GM12878 (cell line): ENCODE measurements around the gene RGS6. TPM values are rescaled to one million over a fixed set of nuclear protein-coding genes. Genes with fewer than 3 reads are reported as not detected.

ENCODE experiments used
- ATAC-seq: fragments of 200-7000 bp; cut with Tn5 transposase; 3 replicates; pipeline ENCODE4 v1.9.1; 2020; ENCODE audit warnings: mild to moderate bottlenecking, moderate library complexity
- BruUV-seq: library from RNA; stranded (reverse); fragments of 400-500 nt; replicated peaks from 2 replicates; lab custom pipeline; 2021; lab: Mats Ljungman, UMichigan
- CTCF ChIA-PET: fragments of 300-600 bp; sonication (Branson Sonifier 250); formaldehyde crosslinking; extraction: SDS; loops from one replicate; lab custom pipeline; 2021; ENCODE audit warnings: inconsistent platforms; lab: Yijun Ruan, JAX
- POLR2A ChIA-PET: fragments of 350-600 bp; formaldehyde crosslinking; extraction: SDS; loops from one replicate; lab custom pipeline; 2021; ENCODE audit warnings: inconsistent platforms; lab: Charles Lee
- RAD21 ChIA-PET: fragments of 300-600 bp; sonication (Branson Sonifier 250); formaldehyde crosslinking; loops from one replicate; lab custom pipeline; 2023; ENCODE audit warnings: antibody characterized with exemption; ENCODE audit not compliant: unreplicated experiment; lab: Charles Lee
- SMC1A ChIA-PET: fragments of 300-600 bp; sonication (Branson Sonifier 250); formaldehyde crosslinking; loops from one replicate; lab custom pipeline; 2023; ENCODE audit not compliant: unreplicated experiment, uncharacterized antibody; lab: Charles Lee
- DNase-seq: peaks from one replicate; pipeline ENCODE4 v3.0.0-alpha.2; 2011; ENCODE audit warnings: low read depth, low spot score
- FAIRE-seq: peaks from 3 replicates; lab custom pipeline; 2011; peaks lifted over from hg19 to GRCh38; lab: Jason Lieb, UNC
- H2AFZ ChIP-seq: 2 replicates; pipeline ENCODE4 v1.6.0; 2011; ENCODE audit warnings: low read depth, low read length, control low read depth; ENCODE audit not compliant: control insufficient read depth
- H3K27ac ChIP-seq: 2 replicates; pipeline ENCODE4 v1.5.1; 2011; ENCODE audit warnings: control low read depth; ENCODE audit not compliant: control insufficient read depth, insufficient read depth
- H3K27me3 ChIP-seq, 2 experiments: replicated peaks in 1 of 2; 2 replicates each; pipeline versions ENCODE4 v1.6.0 to v1.6.1; 2011; ENCODE audit warnings: low read length in 1 of 2; ENCODE audit not compliant: control insufficient read depth in 2 of 2, insufficient read depth in 2 of 2
- H3K36me3 ChIP-seq, 2 experiments: 2 replicates each; pipeline ENCODE4 v1.5.1; 2011; ENCODE audit warnings: low read length in 1 of 2; ENCODE audit not compliant: control insufficient read depth in 2 of 2, insufficient read depth in 2 of 2
- H3K4me1 ChIP-seq: 2 replicates; pipeline ENCODE4 v1.6.1; 2011; ENCODE audit warnings: mild to moderate bottlenecking, low read length, moderate library complexity, mixed read lengths; ENCODE audit not compliant: control insufficient read depth, insufficient read depth
- H3K4me2 ChIP-seq: 2 replicates; pipeline ENCODE4 v1.6.0; 2011; ENCODE audit warnings: control low read depth; ENCODE audit not compliant: control insufficient read depth, insufficient read depth
- H3K4me3 ChIP-seq: fragments of 200-600 bp; sonication (generic); 2 replicates; pipeline ENCODE4 v1.5.1; 2016
- H3K79me2 ChIP-seq: 2 replicates; pipeline ENCODE4 v1.6.0; 2011; ENCODE audit warnings: low read length; ENCODE audit not compliant: control insufficient read depth, insufficient read depth
- H3K9ac ChIP-seq: 2 replicates; pipeline ENCODE4 v1.8.0; 2011; ENCODE audit warnings: low read length, control low read depth, mixed read lengths; ENCODE audit not compliant: control insufficient read depth, insufficient read depth
- H3K9me3 ChIP-seq: replicated peaks from 3 replicates; pipeline ENCODE4 v1.5.1; 2011; ENCODE audit warnings: mild to moderate bottlenecking, low read length; ENCODE audit not compliant: control insufficient read depth, insufficient read depth
- H4K20me1 ChIP-seq: 2 replicates; pipeline ENCODE4 v1.6.0; 2011; ENCODE audit not compliant: control insufficient read depth, insufficient read depth
- ESRRA ChIP-seq: IDR thresholded peaks from 2 replicates; pipeline ENCODE4 v1.6.1; 2012; ENCODE audit warnings: mild to moderate bottlenecking, low read length, improper control_type of control experiment
- JUND ChIP-seq: IDR thresholded peaks from 2 replicates; pipeline ENCODE4 v1.6.1; 2012; ENCODE audit warnings: low read depth, mild to moderate bottlenecking, low read length, improper control_type of control experiment, moderate library complexity
- KAT2A ChIP-seq: conservative IDR thresholded peaks from 2 replicates; pipeline ENCODE4 v1.6.1; 2011; ENCODE audit warnings: low read depth, low read length; ENCODE audit not compliant: control insufficient read depth
- MAX ChIP-seq: IDR thresholded peaks from 2 replicates; pipeline ENCODE4 v1.6.1; 2012; ENCODE audit warnings: low read depth, low read length, improper control_type of control experiment
- MLLT1 ChIP-seq: fragments of 450-650 bp; IDR thresholded peaks from 2 replicates; pipeline ENCODE4 v1.6.1; 2016; ENCODE audit warnings: mild to moderate bottlenecking
- NBN ChIP-seq: fragments of 450-650 bp; IDR thresholded peaks from 2 replicates; pipeline ENCODE4 v1.6.1; 2016
- NFIC ChIP-seq: IDR thresholded peaks from 2 replicates; pipeline ENCODE4 v1.6.1; 2012; ENCODE audit warnings: low read depth, mild to moderate bottlenecking, inconsistent platforms, low read length, moderate library complexity
- POLR2AphosphoS5 ChIP-seq: IDR thresholded peaks from 2 replicates; pipeline ENCODE4 v1.6.1; 2011; ENCODE audit warnings: mild to moderate bottlenecking, low read length, inconsistent platforms
- RB1 ChIP-seq: fragments of 450-650 bp; formaldehyde crosslinking; IDR thresholded peaks from 2 replicates; pipeline ENCODE4 v1.6.1; 2017; ENCODE audit warnings: mild to moderate bottlenecking, borderline replicate concordance
- RBBP5 ChIP-seq: fragments of 200-600 bp; sonication (generic); conservative IDR thresholded peaks from 2 replicates; pipeline ENCODE4 v1.6.1; 2016
- SREBF1 ChIP-seq: IDR thresholded peaks from 2 replicates; pipeline ENCODE4 v1.6.1; 2012; ENCODE audit warnings: mild to moderate bottlenecking, low read length
- STAT3 ChIP-seq: IDR thresholded peaks from 2 replicates; pipeline ENCODE4 v1.6.1; 2011; ENCODE audit warnings: low read depth, low read length, improper control_type of control experiment
- SUZ12 ChIP-seq: fragments of 200-600 bp; sonication (generic); IDR thresholded peaks from one replicate; pipeline ENCODE4 v1.6.1; 2018; ENCODE audit warnings: antibody characterized with exemption, mild to moderate bottlenecking; ENCODE audit not compliant: unreplicated experiment
- TBL1XR1 ChIP-seq: IDR thresholded peaks from 2 replicates; pipeline ENCODE4 v1.6.1; 2012; ENCODE audit warnings: low read depth, low read length, improper control_type of control experiment
- YY1 ChIP-seq: IDR thresholded peaks from 2 replicates; pipeline ENCODE4 v1.6.1; 2011; ENCODE audit warnings: low read depth, mild to moderate bottlenecking, low read length
- ZBTB33 ChIP-seq: fragments of 450-650 bp; IDR thresholded peaks from 2 replicates; pipeline ENCODE4 v1.6.1; 2017; ENCODE audit warnings: mild to moderate bottlenecking
- ZNF384 ChIP-seq: IDR thresholded peaks from 2 replicates; pipeline ENCODE4 v1.6.1; 2012; ENCODE audit warnings: low read depth, mild to moderate bottlenecking, low read length, improper control_type of control experiment, borderline replicate concordance
- WGBS: methylation state at CpG from one replicate; pipeline ENCODE4 v1.1.6; 2016; ENCODE audit warnings: low lambda C conversion rate; ENCODE audit not compliant: insufficient replicate concordance, insufficient coverage; ENCODE audit errors: missing lambda C conversion rate; 5-methylcytosine and 5-hydroxymethylcytosine counted together
- in situ Hi-C: fragments of 300-500 bp; cut with MboI; formaldehyde crosslinking; loops from 9 replicates; pipeline ENCODE4 v1.14.3; 2018; ENCODE audit warnings: mixed read lengths
- intact Hi-C: fragments of 100-400 bp; cut with micrococcal nuclease; formaldehyde crosslinking; loops from one replicate; pipeline ENCODE4 v1.14.2; 2022; ENCODE audit not compliant: unreplicated experiment
- polyA plus RNA-seq, 11 experiments: library from polyadenylated mRNA; depleted of rRNA in 4 of 11; unstranded in 6 of 11; stranded (reverse) in 5 of 11; fragments of >200 nt; fragmentation: Nextera tagmentation in 4 of 11; fragmentation: Illumina TruSeq in 1 of 11; extraction: Ambion mirVana in 4 of 11; extraction: Trizol in 1 of 11; gene quantifications; 1 replicate in 1 of 11; 2 replicates in 10 of 11; pipeline versions ENCODE4 v1.2.1 to v1.2.3, GENCODE V29; 2011 to 2016; ENCODE audit warnings: inconsistent platforms in 2 of 11, missing spikeins in 2 of 11, low read depth in 1 of 11
- total RNA-seq, 4 experiments: library from RNA; depleted of rRNA in 3 of 4; stranded (reverse); fragments of >200 nt in 3 of 4; fragmentation: Illumina TruSeq in 1 of 4; extraction: Trizol in 1 of 4; gene quantifications; 2 replicates each; pipeline versions ENCODE4 v1.2.1 to v1.2.3, GENCODE V29; 2013 to 2021

RGS6 gene
- total and polyA plus RNA-seq, 10 of the 15 experiments (the other 5 are each of a cell fraction or from before 2014, with no cell fraction given), result 3.9 to 18.1 (median 12.4) TPM

DNA sequence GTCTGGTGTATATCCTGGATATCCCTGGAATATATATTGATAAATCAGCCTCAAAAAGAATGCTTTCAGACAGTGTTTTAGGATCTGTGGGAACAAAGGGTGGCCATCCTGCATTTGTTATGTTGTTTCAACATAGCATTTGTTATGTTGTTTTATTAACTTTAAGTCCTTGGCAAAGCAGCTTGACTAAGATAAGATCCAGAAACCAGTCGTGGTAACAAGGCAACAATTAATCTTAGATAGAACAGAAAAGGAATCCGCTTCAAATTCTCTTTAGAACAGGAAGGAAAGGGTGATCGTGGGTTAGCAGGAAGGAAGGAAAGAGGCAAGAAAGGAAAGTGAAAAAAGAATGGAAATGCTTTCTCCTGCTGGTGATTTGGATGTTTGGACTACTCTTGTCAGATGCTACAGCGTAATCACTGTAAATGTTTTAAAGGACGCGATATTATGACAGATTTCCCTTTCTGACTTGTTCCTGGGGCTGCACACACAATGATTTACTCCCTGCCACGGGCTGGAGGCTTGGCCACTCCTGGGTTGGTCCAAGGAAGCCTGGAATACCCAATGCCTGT lies 518.3 kb downstream of the RGS6 start (continued):
- TF ChIP-seq SUZ12 (no peak), YY1 (no peak)

GRCh38 chr14:72451054-72451972 lies 519.1 kb downstream of the RGS6 start:
- SMC1A ChIA-PET, result interaction anchor here (0.6 to 1.8 kb wide), 15 partner anchors 8 to 596 kb away, joined by 3 to 24 read pairs (median 4); no protein-coding TSS in a partner anchor
- Histone ChIP-seq H3K4me2 (peak overlapping the region; percentile 63), H3K36me3 (no peaks in the 10 kb centered on the region), H3K9me3 (no peaks in the 10 kb centered on the region), H3K27me3 (no peaks in the 10 kb centered on the region), H2AFZ (peak overlapping the region; percentile 63), H3K4me3 (no peak overlapping the region), H3K27ac (peak overlapping the region; percentile 63), H3K4me1 (peaks cover 27% of the 10 kb centered on the region), H4K20me1 (no peaks in the 10 kb centered on the region), H3K79me2 (no peaks in the 10 kb centered on the region), H3K9ac (peak overlapping the region; percentile 51)
- CTCF ChIA-PET, result interaction anchor here (1.0 to 4.2 kb wide), 3 partner anchors 26 to 63 kb away, joined by 3 to 37 read pairs (median 6); no protein-coding TSS in a partner anchor
- peak; percentile 92 for ATAC-seq
- RAD21 ChIA-PET, result interaction anchor here (0.6 to 2.2 kb wide), 10 partner anchors 11 to 596 kb away, joined by 3 to 23 read pairs (median 6); no protein-coding TSS in a partner anchor
- 8% methylated on average over 17 of the region's 17 CpGs for WGBS
- intact Hi-C loops, result loop anchor here (1.0 kb wide), 1 partner anchor 25 kb away; no protein-coding TSS in a partner anchor
- in situ Hi-C loops, result no loop called here
- peak; percentile 73 for FAIRE-seq
- BruUV-seq, result no TSS peak
- peak; percentile 84 for DNase-seq
- POLR2A ChIA-PET, result interaction anchor here (0.6 to 2.3 kb wide), 2 partner anchors 26 to 550 kb away, joined by 3 to 11 read pairs; no protein-coding TSS in a partner anchor
- TF ChIP-seq POLR2AphosphoS5, result no peak
- no peak for TF ChIP-seq KAT2A
- no peak for TF ChIP-seq ZBTB33
- TF ChIP-seq STAT3, result no peak
- no peak for TF ChIP-seq RB1
- TF ChIP-seq MLLT1, result peak; percentile 94
- no peak for TF ChIP-seq RBBP5
- TF ChIP-seq SREBF1, result no peak
- TF ChIP-seq TBL1XR1, result peak; percentile 55; the same call in 1 of the 2 replicates
- TF ChIP-seq ZNF384, result peak; percentile 61; the same call in 1 of the 2 replicates
- TF ChIP-seq NBN, result no peak
- TF ChIP-seq MAX, result no peak
- TF ChIP-seq SUZ12, result no peak
- peak; percentile 65 for TF ChIP-seq NFIC
- TF ChIP-seq ESRRA, result no peak
- TF ChIP-seq JUND, result no peak
